Stimulated activated CD8-positive, alpha-beta memory T cell treated with anti-CD3 and anti-CD28 coated beads, Interleukin-2, amount 100 ng/mL, for 48 hours (primary cell): ENCODE data around the gene SMIM20.
"Not testable (repeated sequence)": the region's sequence is repeated elsewhere in the genome, so short reads cannot be mapped to it uniquely, and the experiment has no call there.

Experiments
- DNase-seq, 2 donors: peaks; one replicate each; pipeline ENCODE4 v3.0.0-alpha.2; 2020; ENCODE audit warnings: low read depth in 2 of 2

The SMIM20 gene

DNA sequence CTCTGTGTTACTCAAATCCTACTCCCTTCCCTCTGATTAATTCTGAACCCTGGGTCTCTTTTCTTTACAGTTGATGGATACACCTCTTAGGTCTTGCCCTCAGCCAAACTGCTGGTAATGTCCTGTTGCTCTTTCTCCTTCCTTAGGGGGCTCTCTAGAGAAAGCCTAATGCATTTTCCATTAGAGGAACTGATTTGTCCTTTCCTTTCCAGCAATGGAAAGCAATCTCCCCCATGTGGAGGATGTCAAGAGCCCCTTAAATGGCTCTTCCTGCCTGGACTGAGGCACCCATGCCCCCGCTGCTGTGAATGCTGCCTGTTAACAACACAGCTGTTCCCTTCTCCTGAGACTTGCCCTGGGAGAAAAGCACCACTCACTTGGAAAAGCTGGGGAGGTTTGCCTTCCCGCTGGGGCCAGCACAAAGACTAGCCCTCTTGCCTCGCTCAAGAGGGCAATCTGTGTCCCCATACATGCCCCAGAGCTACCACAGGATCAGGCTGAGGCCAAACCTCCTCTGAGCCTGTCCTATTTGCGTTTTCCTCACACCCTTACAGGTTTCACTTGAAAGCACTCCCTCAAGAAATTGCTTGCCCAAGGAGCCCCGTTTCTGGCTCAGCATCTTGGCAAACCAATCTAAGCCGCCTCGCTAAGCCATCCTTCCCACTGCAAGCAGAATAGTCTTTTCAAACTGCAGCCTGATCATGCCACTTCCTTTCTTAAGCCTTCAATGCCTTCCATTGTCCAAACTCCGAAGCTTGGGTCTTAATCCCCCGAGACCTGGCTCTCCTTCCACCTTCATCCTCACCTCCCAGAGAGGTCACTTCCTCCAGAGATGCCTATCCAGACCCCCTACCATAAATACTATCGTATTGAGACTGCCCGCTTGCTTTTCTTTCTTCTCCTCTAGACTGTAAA, 23.2 kb upstream of the SMIM20 start:
- no peak for DNase-seq

DNA sequence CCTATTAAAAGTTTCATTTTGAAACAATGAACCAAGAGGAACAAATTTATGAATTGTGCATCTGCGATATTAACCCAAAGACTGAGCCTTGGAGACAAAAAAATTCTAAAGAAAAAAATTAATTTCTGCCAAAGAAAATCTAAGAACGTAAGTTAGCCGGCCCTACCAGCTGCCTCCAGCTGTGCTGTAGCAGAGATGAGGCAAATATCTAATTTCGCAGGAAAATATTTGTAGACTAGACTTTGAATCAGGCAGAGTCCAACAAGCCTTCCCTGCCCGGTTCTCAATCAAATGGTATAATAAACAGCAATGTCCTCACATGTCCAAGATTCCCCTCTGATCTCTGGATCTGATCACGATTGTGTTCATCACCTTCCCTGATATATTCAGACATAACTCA, 21.2 kb upstream of the SMIM20 start:
- DNase-seq: no peak

DNA sequence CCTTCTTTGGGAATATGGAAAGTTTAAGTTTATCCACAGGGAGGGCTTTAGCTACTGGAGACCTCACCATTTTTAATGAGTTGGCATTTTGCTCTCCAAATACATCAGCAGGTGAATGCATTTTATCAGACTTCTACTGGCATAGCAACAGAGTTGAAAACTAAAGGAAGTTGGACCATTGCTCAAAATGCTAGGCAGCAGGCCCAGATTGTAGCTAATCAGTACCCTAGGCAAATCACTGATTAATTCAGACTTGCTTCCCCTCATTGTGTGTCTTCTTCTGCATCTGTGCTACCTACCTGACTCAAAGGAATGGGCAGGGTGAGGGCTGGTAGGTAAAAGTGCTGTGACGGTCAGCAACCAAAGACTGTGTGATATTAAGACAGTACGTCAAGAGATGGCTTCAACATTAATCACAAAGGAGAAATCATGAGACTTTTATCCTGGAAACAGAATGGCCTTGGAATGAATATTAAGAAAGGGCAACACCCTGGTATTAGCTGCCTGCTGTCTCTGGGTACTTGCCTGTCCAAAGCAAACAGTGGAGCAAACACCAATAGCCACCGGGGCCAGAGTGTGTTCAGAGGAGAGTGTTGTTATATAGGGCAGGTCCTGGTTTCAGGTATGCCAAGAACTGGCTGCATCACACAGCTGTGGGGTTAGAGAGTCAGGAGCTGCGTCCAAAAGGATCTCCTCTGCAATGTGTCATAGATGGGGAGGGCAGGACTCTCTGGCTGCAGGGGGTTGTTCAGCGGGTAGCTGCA, 17.1 kb upstream of the SMIM20 start:
- DNase-seq: no peak

DNA sequence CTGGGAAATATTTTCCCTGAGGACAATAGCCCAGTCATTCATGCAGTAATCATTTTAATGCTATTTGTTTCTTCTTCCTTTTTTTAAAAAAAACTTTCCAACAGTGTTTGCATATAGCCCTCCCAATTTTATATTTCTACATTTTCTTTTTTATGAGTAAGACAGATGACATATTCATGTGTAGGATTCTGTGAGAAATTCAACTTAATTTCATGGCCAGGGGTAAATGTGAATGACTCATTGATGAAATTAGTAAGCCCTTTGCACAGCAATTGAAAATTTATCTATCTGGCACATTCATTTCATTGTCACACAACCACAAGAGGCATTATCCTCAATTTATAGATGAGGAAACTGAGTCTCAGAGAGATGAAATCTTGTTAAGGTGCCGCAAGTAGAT, 13.7 kb upstream of the SMIM20 start:
- DNase-seq: no peak

DNA sequence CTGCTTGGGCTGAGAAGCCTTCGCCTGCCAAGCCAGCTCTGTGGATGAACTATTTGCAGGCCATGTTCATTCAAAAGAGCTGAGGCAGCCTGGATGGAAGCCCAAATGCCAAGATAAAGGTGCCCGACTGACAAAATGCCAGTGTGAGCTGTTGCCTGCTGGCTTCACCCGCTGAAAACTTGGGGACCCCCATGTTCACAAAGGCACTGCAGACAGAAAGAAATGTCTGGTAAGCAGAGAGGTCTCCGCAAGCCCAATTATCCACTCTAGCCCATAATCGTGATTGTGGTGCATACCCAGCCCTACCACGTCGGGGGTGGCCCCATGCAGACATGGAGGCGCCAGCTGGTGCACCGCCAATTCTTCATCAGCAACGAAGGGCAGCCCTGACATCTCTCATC, 13.0 kb upstream of the SMIM20 start:
- no peak for DNase-seq

DNA sequence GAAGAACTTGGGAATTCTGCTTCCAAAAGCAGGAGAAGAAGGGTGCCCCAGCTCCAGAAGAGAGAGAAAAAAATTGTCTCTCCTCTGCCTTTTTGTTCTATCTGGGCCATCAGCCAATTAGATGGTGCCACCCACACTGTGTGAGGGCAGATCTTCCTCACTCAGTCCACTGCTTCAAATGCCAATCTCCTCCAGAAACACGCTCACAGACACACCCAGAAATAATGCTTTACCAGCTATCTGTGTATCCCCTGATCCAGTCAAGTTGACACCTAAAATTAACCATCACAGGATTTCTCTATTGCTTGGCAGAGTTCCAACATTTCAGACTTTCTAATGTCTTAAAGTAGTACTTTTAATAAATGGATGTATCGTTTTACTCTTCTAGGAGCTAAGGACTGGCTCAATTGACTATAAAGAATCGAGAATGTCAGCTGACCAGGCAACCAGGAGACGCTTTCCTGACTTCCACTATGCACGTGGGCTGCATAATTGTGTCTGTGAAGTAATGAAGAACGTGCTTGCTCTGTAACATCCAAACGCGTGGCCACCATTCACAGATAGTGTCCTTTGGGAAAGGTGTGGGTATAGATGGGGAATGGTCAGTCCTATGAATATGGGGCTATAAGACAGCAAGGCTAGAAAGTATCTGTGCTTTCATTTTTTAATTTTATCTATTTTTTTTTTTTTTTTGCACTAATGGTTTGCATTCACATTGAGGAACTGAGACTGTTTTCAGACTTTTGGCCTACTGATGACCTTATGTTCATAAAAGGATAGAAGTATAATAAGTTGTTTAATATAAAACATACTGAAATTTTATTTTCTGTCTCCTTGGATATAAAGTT, 9.9 kb upstream of the SMIM20 start:
- no peak for DNase-seq

DNA sequence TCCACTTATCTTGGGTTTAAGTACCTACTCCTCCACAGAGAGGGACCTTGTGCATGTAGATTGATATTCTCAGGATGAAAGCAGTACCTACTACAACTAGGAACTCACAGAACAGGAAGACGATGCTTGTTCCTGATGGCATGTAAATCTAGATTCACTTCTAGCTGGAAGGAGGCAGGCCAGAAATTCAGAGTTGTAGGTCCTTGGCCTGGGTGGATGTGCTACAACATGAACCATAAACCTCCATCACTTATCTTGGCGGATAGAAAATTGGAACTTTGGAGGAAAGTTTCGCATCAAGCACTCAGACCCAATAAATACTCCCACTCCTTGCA, 9.3 kb upstream of the SMIM20 start:
- no peak for DNase-seq

DNA sequence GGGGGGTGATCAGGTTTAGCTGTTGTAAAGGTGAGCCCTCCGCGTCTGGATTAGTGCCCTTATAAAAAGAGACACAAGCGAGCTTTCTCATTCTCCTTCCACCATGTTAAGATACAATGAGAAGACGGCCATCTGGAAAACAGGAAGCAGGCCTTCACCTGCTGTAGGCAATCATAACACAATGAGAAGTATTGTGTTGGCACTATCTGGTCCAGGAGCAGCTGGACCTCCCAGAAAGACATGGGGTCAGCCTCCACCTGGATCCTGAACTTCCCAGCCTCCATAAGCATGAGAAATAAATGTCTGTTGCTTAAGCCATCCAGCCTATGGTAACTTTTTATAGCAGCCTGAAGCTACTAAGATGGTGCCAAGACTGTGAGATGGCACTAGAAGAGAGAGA, 8.6 kb upstream of the SMIM20 start:
- DNase-seq: no peak

DNA sequence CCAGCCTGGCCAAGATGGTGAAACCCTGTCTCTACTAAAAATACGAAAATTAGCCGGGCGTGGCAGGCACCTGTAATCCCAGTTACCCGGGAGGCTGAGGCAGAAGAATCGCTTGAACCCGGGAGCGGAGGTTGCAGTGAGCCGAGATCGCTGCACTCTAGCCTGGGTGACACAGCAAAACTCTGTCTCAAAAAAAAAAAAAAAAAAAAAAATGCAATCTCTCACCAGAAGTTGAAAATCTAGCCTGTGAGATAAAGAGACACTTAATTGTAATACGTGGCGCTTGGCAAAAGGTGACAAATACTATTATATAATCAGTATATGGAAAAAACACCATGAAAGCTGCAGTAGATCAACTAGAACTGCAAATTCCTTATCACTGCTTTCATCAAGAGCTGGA, 7.9 kb upstream of the SMIM20 start:
- not testable (repeated sequence) for DNase-seq

DNA sequence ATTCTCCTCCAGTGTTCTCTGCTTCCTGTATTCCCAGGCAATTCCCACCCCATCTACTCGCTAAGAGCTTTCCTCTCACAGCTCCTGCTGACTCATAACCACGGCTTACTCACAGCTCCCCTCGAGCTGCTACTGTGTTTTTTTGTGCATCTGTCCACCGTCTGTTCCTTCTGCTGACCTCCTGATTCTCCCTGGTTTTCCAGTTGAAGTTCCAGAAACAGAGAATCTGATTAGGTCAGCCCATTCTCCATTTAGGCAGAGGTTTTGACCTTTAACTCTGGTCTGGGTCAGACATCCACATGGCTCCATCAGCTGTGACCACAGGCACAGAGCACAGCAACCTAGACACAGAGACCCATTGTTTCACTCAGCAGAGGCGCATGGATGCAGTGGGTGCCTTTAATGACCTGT, 5.5 kb upstream of the SMIM20 start:
- DNase-seq: no peak

DNA sequence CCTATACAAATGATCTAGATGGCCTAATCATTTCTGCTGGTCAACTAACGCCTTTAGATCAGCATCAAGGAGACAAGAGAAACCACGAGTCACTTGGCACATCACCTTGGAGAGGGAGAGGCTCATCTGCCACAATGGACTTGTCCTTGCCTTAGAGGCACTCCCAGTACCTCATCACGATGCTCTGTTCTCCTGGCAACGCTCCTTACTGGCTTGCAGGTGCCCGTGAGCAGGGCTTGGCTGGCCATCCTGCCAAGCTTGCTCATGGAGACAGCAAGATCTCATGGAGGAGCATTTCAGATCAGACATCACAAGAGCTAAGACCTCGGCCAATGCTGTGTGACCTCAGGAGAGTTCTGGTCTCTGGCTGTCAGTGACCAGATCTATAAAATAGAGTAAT, 2.7 kb upstream of the SMIM20 start:
- no peak for DNase-seq

DNA sequence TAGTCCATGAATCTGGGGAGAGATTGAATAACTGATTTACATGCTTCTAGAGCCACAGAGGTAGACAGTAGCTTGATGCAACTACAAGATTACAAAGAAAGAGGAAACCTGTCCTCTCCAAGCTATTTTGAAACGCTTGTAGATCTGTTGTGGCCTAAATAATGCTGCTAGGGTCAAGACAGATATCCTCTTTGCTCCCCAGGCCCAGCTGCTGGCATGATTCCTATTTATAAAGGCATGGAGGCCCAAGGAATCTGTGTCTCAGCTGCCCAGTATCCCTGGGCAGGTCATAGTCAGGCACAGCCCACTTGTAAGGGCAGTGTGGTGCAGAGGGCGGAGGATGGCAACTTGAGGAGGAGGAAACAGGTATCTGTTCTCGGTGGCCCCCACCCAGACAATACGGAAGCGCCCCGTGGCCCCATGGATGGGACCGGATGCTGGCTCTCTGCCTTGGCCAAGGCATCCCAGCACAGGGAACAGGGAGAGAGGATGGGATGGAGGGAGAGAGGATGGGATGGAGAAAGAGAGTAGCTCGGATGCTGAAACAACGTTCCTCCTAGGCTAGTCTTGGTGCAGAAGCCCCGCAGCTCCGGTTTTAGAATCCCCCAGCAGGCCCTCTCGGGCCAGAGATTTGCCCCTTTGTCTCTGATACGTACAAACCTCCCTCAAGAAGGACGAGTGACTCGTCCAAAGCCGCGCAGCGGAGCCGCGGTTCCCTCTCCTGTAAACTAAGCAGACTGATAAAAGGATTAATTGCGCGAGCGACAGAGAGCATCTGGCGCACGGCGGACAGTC, 767 bp upstream of the SMIM20 start:
- peak; percentile 4 to 14 for DNase-seq

DNA sequence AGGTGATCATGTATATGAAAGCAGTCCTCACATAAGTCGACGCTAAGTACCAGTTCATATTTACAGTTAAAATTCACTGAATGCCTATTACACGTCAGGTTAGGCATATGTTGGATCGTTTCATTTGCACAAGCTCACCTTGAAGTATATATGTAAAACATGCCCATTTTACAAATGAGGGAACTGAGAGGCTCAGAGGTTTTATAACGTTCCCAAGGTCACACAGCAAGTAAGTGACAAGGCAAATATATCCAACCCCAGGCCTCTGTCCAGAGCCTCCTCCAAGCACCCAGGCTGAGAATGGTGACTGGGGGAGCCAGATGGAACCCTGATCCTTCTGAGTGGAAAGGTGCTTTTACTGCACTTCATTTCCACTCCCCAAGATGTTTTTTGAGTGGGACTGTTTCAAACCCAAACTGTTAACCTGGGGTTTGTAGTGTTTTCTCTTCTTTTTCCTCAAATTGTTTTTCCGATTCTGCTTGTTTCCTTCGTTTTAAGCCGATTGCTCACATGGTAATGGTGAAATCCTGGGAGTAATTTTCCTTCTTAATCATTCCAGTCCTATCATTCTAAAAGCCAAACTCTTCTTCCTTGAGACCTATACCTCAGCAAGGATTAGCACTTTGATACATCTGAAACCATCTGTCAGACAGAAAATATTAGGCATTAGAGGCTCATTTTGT, 791 bp downstream of the SMIM20 start:
- no peak for DNase-seq

DNA sequence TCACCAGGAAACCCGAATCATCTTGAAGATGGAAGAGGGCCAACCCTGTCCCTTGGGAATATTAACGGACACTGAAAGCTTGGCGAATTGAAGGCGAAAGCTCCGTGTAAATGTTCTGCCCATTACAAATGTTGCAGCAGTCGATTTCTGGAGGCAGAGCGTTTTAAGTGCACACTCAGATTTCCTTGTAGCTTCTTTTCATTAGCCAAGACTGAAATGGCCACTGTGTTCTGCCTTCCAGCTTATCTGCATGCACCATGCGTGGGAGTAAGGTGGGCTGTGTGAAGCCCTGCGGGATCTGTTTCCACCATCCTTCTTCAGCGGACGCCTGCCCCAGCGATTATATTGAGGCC, 1.3 kb downstream of the SMIM20 start:
- no peak for DNase-seq

DNA sequence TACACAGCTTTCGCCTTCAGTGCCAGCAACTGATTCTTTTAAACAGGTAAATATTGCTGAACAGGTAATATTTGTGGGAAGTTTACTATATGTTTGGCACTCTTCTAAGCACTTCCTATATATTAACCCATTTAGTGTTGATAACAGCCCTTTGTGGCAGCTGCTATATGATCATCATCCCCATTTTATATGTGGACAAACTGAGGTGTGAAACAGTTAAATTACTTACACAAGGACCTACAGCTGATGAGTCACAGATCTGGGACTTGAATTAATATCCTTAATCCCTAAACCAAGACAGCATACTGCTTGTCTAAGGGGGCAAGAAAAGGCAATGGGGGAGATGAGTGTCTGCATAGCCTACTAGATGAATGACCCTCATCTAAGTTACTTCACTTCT, 2.9 kb downstream of the SMIM20 start:
- DNase-seq: no peak

DNA sequence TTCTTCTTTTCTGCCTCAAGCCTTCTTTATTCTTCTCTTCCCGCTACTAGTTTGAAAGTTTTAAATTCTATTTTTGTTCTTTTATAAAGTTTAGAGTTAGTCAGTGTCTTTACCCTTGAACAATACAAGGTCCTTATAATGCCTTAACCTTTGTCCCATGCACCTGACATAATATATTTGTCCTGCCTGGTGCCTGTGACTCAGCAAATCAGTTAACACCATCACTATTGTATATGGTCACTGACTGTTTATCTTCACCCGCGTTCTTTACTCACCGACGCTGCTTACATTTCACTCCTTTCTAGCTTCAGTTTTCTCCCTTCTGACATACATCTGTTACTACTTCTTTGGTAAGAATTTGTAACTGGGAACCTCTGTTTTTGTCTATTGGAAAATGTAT, 5.7 kb downstream of the SMIM20 start:
- no peak for DNase-seq

DNA sequence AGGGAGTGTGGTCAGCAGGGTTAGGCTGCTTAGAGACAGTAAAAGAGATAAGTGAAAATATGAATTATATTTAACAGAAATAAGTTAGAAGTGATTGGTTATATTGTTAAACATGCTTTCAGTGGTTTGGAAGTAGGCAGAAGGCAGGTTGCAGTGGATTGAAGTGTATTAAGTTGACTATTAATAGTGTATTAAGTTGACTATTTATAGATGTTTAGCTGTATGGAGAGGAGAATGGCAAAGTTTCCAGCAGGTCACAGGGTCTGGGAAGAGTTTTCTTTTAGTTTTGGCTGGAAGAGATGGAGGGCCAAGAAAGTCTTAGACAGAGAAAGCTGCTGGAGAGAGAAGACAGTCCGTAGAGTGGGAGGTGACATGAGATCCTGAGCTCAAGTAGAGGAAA, 7.9 kb downstream of the SMIM20 start:
- DNase-seq: no peak

DNA sequence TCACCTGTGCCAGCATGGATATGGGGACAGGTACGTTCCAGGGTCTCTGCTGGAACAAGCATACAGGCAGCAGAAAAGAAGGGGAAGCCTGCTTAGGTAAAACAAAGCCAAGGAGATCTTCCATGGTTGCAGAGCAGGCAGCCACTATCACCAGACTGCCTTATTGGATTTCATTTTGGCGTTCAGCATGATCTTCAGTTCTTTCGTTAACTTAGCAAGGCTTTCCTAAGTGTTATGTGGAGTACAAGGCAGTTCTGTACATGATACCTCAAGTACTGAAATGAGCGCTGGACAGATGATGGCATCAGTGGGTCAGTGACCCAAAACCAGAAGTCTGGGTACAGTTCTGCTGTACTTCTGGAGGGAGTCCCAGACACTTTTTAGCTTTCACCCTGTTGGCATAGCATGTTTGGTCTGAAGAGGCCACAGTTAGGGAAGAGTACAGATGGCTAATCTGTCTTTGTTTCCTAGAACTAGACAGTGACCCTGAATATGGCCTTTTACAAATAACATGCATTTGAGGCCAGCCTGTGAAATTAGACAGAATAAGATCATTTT, 8.9 kb downstream of the SMIM20 start:
- DNase-seq: no peak

DNA sequence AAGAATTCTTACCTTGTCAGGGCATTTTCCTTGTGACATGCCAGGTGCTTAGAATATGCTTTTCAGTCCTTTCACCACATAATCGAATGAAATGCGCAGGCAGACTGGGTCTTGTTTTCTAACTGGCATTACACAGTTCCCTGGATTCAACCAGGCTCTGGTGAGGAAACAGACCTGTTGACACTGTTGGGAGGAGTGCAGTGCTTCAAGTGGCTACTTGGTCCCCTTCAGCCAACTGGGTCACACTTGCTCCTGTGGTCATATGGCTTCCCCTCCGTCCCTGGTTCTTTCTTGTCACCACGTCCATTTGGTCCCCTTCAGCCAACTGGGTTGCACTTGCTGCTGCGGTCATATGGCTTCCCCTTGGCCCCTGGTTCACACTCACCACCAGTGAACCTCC, 9.7 kb downstream of the SMIM20 start:
- DNase-seq: no peak

DNA sequence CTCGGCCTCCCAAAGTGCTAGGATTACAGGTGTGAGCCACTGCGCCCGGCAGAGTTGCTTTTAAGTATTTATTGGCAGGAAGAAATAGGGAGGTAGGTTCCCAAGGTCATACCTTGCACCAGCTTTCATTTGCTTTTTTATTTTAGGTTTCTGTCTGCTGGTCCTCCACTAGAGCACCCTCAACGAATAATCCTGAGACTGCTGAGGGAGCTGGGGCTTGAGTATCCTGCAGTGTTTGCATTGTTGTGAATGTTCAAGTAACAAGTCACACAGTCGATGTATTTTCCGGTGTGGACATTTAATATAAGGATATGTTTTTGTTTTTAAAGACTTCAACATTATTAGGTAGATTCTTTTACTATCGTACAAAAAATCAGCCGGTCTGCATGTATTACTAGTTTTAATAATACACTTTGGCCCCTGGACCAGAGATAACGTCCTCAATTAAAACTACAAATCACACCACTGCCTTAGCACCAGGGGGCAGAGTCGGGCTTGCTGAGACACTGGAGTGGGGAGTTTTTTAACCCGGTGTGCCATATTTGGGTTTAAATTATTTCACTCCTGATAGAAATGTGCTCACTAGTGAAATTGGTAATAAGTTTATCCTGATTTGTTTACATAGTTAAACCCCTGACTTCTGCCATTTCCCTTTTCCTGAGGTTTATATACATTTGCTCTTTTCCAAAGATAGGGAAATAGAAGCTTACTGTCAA, 11.6 kb downstream of the SMIM20 start:
- peak; percentile 14 to 18 for DNase-seq
